ENCODE measurements around the gene SYDE2. TPM values are rescaled to one million over a fixed set of nuclear protein-coding genes. Genes with fewer than 3 reads are reported as not detected.
"Not testable (repeated sequence)": the region's sequence is repeated elsewhere in the genome, so short reads cannot be mapped to it uniquely, and the experiment has no call there.

Gene SYDE2
- polyA plus RNA-seq = under 1 TPM; 0.08 to 0.98 (median 0.12) TPM

GRCh38 chr1:85200463-85201339 is at the start of gene SYDE2:
SYDE2 (minus strand) TSS chr1:85201016; CDS start chr1:85200996, 20 bp downstream.
- H3K9me3 Mint-ChIP-seq = peaks cover 0 to 3% (median 0%) of the 10 kb centered on the region in 6 donors
- peak within 1 kb of the TSS; percentile 90 to 92 (median 91) for H3K4me3 Mint-ChIP-seq
- peaks cover 15 to 19% of the 10 kb centered on the region in 2 donors for H3K4me1 Mint-ChIP-seq
- H3K27ac Mint-ChIP-seq = peak within 1 kb of the TSS in 4 of 6 donors; percentile 59 to 90 (median 75)
- H3K27me3 Mint-ChIP-seq (ENCODE audit: low read depth in 3 of 3) = peaks cover 13 to 42% (median 17%) of the 10 kb centered on the region in 3 donors
- no peaks in the 10 kb centered on the region for H3K36me3 Mint-ChIP-seq
- peak; percentile 53 to 55 (median 54) for DNase-seq

GRCh38 chr1:85249042-85249441 is 48.2 kb upstream of the SYDE2 start:
- H3K9me3 Mint-ChIP-seq; DNase-seq; H3K27me3 Mint-ChIP-seq (ENCODE audit: low read depth in 3 of 3); H3K4me3 Mint-ChIP-seq: not testable (repeated sequence)
- H3K4me1 Mint-ChIP-seq = peaks cover 22 to 29% of the 10 kb centered on the region in 2 donors
- H3K36me3 Mint-ChIP-seq = peaks cover 6 to 17% (median 13%) of the 10 kb centered on the region in 3 donors
- peak overlapping the region in 1 of 6 donors; percentile 15 for H3K27ac Mint-ChIP-seq

- H3K4me3 Mint-ChIP-seq = no peak overlapping the region
- H3K27ac Mint-ChIP-seq = no peak overlapping the region
- peaks cover 4 to 11% (median 7%) of the 10 kb centered on the region in 3 donors for H3K36me3 Mint-ChIP-seq
- H3K27me3 Mint-ChIP-seq (ENCODE audit: low read depth in 3 of 3) = peaks cover 0 to 3% (median 0%) of the 10 kb centered on the region in 3 donors
- H3K4me1 Mint-ChIP-seq = peaks cover 12 to 13% of the 10 kb centered on the region in 2 donors
- H3K9me3 Mint-ChIP-seq = no peaks in the 10 kb centered on the region
- DNase-seq = no peak
These were observed 45.1 kb upstream of the SYDE2 start for GRCh38 chr1:85245891-85246290.

DNA sequence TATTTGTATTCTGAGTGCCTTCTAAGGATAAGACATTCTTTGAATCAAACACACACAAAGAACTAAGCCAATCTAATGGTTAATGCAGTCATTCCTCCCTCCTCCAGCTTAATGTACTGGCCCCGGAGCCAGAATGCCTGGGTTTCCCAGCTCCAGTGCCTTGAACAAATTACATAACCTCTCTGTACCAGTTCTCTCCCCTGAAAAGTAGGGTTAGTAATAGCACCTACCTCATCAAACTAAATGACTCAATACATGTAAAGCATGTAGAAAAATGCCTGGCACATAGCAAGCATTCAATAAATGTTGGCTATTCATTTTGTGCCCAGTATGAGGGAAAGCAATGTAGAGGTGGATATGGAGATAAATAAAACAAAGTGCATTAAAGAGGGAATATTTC is 44.6 kb upstream of the SYDE2 start:
- H3K27ac Mint-ChIP-seq = no peak overlapping the region
- H3K4me3 Mint-ChIP-seq = no peak overlapping the region
- peaks cover 2 to 7% (median 4%) of the 10 kb centered on the region in 3 donors for H3K36me3 Mint-ChIP-seq
- no peaks in the 10 kb centered on the region for H3K9me3 Mint-ChIP-seq
- H3K27me3 Mint-ChIP-seq (ENCODE audit: low read depth in 3 of 3) = peaks cover 0 to 3% (median 0%) of the 10 kb centered on the region in 3 donors
- peaks cover 9 to 10% of the 10 kb centered on the region in 2 donors for H3K4me1 Mint-ChIP-seq
- DNase-seq = no peak

- no peak overlapping the region for H3K27ac Mint-ChIP-seq
These were observed 43.6 kb upstream of the SYDE2 start for GRCh38 chr1:85244271-85245061.

GRCh38 chr1:85243372-85243771 is 42.6 kb upstream of the SYDE2 start:
- no peaks in the 10 kb centered on the region for H3K9me3 Mint-ChIP-seq
- H3K27ac Mint-ChIP-seq = no peak overlapping the region
- H3K4me3 Mint-ChIP-seq = no peak overlapping the region
- no peaks in the 10 kb centered on the region for H3K4me1 Mint-ChIP-seq
- H3K36me3 Mint-ChIP-seq = no peaks in the 10 kb centered on the region
- DNase-seq = no peak
- H3K27me3 Mint-ChIP-seq (ENCODE audit: low read depth in 3 of 3) = peaks cover 0 to 1% (median 0%) of the 10 kb centered on the region in 3 donors

More at GRCh38 chr1:85244271-85245061, 43.6 kb upstream of the SYDE2 start:
- Mint-ChIP-seq H3K9me3 (no peaks in the 10 kb centered on the region), H3K4me3 (no peak overlapping the region), H3K4me1 (peaks cover 0 to 2% of the 10 kb centered on the region in 2 donors), H3K36me3 (no peaks in the 10 kb centered on the region), H3K27me3 (ENCODE audit: low read depth in 3 of 3) (peaks cover 0 to 1% (median 0%) of the 10 kb centered on the region in 3 donors)
- DNase-seq = no peak

GRCh38 chr1:85240643-85241042 is 39.8 kb upstream of the SYDE2 start:
- H3K4me3 Mint-ChIP-seq = no peak overlapping the region
- no peaks in the 10 kb centered on the region for H3K36me3 Mint-ChIP-seq
- DNase-seq = no peak
- no peaks in the 10 kb centered on the region for H3K9me3 Mint-ChIP-seq
- no peak overlapping the region for H3K27ac Mint-ChIP-seq
- H3K4me1 Mint-ChIP-seq = no peaks in the 10 kb centered on the region
- H3K27me3 Mint-ChIP-seq (ENCODE audit: low read depth in 3 of 3) = peaks cover 0 to 4% (median 0%) of the 10 kb centered on the region in 3 donors

DNA sequence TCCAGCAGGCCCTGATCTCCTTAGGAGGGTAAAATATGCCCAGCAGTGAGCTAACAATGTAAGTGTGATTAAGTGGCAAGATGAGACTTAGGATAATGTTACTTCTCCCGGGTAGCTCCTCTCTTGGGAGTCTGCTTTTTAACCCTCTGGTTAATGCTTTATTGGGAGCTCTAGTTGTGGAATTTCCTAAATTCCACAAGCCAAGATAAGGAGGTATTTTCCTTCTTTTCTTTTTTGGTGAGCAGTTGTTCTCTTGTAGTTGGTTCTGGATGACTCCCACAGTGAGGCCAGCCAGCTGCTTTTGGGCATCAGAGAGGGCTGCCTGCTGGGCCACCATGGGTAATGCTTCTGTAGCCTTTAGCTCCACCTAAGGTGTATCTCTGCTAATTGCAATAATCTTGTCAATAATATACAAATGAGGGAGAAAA is 39.4 kb upstream of the SYDE2 start:
- no peak for DNase-seq
- Mint-ChIP-seq H3K27me3 (ENCODE audit: low read depth in 3 of 3) (peaks cover 0 to 4% (median 0%) of the 10 kb centered on the region in 3 donors), H3K27ac (no peak overlapping the region), H3K36me3 (no peaks in the 10 kb centered on the region), H3K9me3 (no peaks in the 10 kb centered on the region), H3K4me1 (no peaks in the 10 kb centered on the region), H3K4me3 (no peak overlapping the region)

DNA sequence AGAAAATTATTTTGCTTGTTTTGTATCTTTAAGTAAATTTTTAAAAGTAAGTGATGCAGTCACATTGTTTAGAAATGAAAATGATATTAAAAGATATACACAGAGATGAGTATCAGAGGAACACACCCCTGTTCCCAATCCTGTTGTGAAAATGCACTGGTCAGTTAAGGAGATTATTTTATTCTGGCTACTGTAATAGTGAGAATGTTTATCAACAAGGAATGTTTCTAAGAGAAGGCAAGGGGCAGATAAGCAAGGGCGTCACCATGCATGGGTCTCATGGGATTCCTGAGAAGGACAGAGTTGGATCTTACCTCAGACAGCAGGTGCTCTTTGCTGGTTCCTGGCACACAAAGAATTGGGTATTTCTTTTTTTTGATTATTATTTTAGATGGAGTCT is 36.8 kb upstream of the SYDE2 start:
- H3K9me3 Mint-ChIP-seq = no peaks in the 10 kb centered on the region
- no peak overlapping the region for H3K27ac Mint-ChIP-seq
- peaks cover 0 to 10% (median 0%) of the 10 kb centered on the region in 3 donors for H3K27me3 Mint-ChIP-seq (ENCODE audit: low read depth in 3 of 3)
- DNase-seq = no peak
- H3K4me3 Mint-ChIP-seq = no peak overlapping the region
- H3K36me3 Mint-ChIP-seq = no peaks in the 10 kb centered on the region
- no peaks in the 10 kb centered on the region for H3K4me1 Mint-ChIP-seq

GRCh38 chr1:85230305-85230977 is 29.6 kb upstream of the SYDE2 start:
- Mint-ChIP-seq H3K27ac (no peak overlapping the region), H3K4me1 (no peaks in the 10 kb centered on the region), H3K9me3 (no peaks in the 10 kb centered on the region), H3K4me3 (no peak overlapping the region), H3K27me3 (ENCODE audit: low read depth in 3 of 3) (peaks cover 0 to 11% (median 2%) of the 10 kb centered on the region in 3 donors), H3K36me3 (no peaks in the 10 kb centered on the region)
- DNase-seq = no peak

- DNase-seq = no peak
- H3K9me3 Mint-ChIP-seq = no peaks in the 10 kb centered on the region
- no peaks in the 10 kb centered on the region for H3K4me1 Mint-ChIP-seq
- H3K27ac Mint-ChIP-seq = no peak overlapping the region
- H3K27me3 Mint-ChIP-seq (ENCODE audit: low read depth in 3 of 3) = peaks cover 0 to 11% (median 2%) of the 10 kb centered on the region in 3 donors
- H3K36me3 Mint-ChIP-seq = no peaks in the 10 kb centered on the region
- no peak overlapping the region for H3K4me3 Mint-ChIP-seq
These were observed 28.8 kb upstream of the SYDE2 start for GRCh38 chr1:85229574-85230097.

DNA sequence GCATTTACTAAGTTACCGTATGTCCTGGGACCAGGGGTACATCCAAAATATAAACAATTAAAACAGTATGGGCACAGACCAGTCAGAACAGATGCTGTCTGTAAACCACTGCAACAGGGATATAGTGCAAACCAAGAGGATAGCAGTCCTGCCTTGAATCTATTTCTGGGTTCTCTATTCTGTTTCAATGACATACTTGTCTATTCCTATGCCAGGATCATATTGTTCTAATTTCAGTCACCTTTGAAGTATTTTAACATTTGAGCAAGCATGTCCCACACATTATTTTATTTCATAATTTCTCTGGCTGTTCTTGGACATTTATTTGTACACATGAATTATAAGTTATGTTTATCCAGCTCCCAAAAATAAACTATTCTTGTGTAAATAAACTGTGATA is 28.2 kb upstream of the SYDE2 start:
- Mint-ChIP-seq H3K4me3 (no peak overlapping the region), H3K4me1 (no peaks in the 10 kb centered on the region), H3K27ac (no peak overlapping the region), H3K9me3 (no peaks in the 10 kb centered on the region), H3K27me3 (ENCODE audit: low read depth in 3 of 3) (peaks cover 0 to 9% (median 2%) of the 10 kb centered on the region in 3 donors), H3K36me3 (no peaks in the 10 kb centered on the region)
- no peak for DNase-seq

- Mint-ChIP-seq H3K27ac (no peak overlapping the region), H3K4me1 (no peaks in the 10 kb centered on the region), H3K9me3 (peaks cover 0 to 2% (median 0%) of the 10 kb centered on the region in 6 donors), H3K36me3 (no peaks in the 10 kb centered on the region), H3K4me3 (no peak overlapping the region), H3K27me3 (ENCODE audit: low read depth in 3 of 3) (peaks cover 1 to 9% (median 2%) of the 10 kb centered on the region in 3 donors)
- DNase-seq = no peak
These were observed 25.0 kb upstream of the SYDE2 start for GRCh38 chr1:85225624-85226380.

All from immature natural killer cell (primary cell).